ENCODE data around the gene AKAP12.

GRCh38 chr6:151385177-151385576 is 145.4 kb downstream of the AKAP12 start:
- TF ChIP-seq EZH2 (IDR thresholded peaks at IDR 0.05) (no peak), POLR2AphosphoS5 (IDR thresholded peaks at IDR 0.05; ENCODE audit: borderline replicate concordance, low read depth, low read length) (no peak), FOXP2 (optimal IDR thresholded peaks at IDR 0.05; ENCODE audit: control extremely low read depth, extremely low read length, insufficient read depth) (no peak)

Measured in SK-N-MC (cell line).